Renal cortex interstitium (tissue), 11 donors: ENCODE data around the gene MCEMP1. TPM values are rescaled to one million over a fixed set of nuclear protein-coding genes. Genes with fewer than 3 reads are reported as not detected.

Experiments
- DNase-seq, 11 donors: peaks; one replicate each; pipeline ENCODE4 v3.0.0-alpha.2; 2013; ENCODE audit warnings: low read depth in 9 of 11, low spot score in 4 of 11; ENCODE audit errors: extremely low read depth in 1 of 11
- polyA plus RNA-seq, 3 donors: library from polyadenylated mRNA; unstranded; fragments of 120-200 nt; gene quantifications; one replicate each; pipeline ENCODE4 v1.2.1, GENCODE V29; 2013; ENCODE audit not compliant: insufficient read length in 3 of 3

MCEMP1 gene
- polyA plus RNA-seq, 3 donors = 0.14 to 0.61 (median 0.39) TPM

- no peak for DNase-seq
Observed at GRCh38 chr19:7706955-7707456, 30.1 kb downstream of the MCEMP1 start.

DNA sequence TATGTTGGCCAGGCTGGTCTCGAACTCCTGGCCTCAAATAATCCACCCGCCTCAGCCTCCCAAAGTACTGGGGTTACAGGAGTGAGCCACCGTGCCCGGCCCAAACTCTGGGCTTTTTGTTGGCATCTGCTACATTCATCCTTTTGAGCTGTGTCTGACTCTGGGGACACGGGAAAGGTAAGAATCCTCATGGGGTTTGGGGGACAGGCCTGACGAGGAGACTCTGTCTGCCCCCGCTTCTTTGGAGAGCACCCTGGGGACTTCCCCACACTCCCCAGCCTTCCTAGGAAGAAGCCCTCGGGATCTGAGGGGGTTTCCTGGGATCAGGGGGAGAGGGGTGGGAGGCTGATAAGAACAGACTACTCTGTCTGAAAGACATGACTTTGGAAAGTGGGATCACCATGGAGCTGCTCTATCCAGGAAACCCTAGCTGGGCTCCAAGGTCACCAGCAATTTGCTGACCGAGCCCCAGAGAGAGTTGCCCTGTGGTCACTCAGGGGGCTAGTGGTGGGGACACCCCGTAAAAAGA lies 33.1 kb downstream of the MCEMP1 start:
- no peak for DNase-seq

DNA sequence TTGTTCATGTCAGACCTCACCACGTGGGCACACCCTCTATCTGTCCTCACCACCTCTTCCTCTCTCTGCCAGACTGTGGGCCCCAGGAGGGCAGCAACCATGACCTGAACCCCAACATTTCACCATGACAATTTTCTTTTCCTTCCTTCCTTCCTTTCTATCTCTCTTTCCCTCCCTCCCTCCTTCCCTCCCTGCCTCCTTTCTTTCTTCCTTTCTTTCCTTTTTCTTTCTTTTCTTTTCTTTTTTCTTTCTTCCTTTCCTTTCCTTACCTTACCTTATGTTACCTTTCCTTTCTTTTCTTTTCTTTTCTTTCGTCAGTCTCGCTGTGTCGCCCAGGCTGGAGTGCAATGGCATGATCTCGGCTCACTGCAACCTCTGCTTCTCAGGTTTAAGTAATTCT lies 33.7 kb downstream of the MCEMP1 start:
- no peak for DNase-seq

GRCh38 chr19:7715671-7716070 lies 38.8 kb downstream of the MCEMP1 start:
- DNase-seq = no peak

DNA sequence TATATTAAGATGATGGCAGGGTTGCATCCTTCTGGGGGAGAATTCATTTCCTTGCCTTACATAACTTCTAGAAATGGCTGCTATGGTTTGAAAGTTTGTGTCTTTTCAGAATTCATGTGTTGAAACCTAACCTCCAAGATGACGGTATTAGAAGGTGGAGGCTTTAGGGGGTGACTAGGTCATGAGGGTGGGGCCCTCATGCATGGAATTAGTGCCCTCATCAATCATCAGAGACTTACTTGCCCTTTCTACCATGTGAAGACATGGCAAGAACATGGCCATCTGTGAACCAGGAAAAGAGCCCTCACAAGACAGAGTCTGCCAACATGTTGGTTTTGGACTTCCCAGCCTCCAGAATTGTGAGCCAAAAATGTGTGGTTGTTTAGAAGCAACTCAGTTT lies 39.9 kb downstream of the MCEMP1 start:
- no peak for DNase-seq

DNA sequence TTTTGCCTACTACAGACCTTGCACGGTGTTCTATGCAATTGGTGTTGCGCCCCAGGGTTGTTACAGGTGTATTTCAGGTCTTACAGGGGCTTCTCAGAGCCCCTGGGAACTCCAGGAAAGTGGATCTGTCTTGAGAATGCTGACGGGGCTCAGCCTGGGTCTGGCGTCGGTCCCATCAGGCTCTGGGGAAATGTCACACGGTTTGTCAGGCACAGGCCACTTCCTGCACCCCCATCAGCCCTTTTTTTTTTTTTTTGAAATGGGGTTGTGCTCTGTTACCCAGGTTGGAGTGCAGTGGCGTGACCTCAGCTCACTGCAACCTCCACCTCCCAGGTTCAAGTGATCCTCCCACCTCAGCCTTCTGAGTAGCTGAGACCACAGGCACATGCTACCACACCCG lies 41.8 kb downstream of the MCEMP1 start:
- DNase-seq = no peak

GRCh38 chr19:7720351-7720750 lies 43.5 kb downstream of the MCEMP1 start:
- DNase-seq = no peak

DNA sequence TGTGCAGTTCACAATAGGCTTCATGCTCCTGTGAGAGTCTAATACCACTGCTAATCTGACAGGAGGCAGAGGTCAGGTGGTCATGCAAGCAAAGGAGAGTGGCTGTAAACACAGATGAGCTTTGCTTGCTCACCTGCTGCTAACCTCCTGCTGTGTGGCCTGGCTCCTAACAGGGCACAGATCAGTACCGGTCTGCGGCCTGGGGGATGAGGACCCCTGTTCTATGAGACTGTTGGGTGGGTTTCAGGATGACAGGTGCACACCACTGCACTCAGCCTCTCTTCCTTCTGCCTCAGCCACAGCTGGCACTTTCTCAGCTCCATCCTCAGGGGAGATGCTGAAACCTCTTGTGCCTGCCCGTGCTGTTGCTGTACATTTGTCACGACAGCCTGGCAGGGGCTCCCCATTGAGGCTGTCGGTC lies 45.4 kb downstream of the MCEMP1 start:
- DNase-seq = no peak

GRCh38 chr19:7725791-7726190 lies 48.9 kb downstream of the MCEMP1 start:
- no peak for DNase-seq

- DNase-seq = no peak
Observed at GRCh38 chr19:7729211-7729610, 52.3 kb downstream of the MCEMP1 start.

Other genes starting within 250 kb of the MCEMP1 start
- gene PEX11G, start 188.1 kb upstream of the MCEMP1 start, polyA plus RNA-seq = 1 to 10 TPM; 6.0 to 7.9 (median 7.6) TPM
- gene ZNF358, start 161.0 kb upstream of the MCEMP1 start, polyA plus RNA-seq = 10 to 100 TPM; 31.9 to 59.6 (median 59.1) TPM
- gene MCOLN1, start 154.5 kb upstream of the MCEMP1 start, polyA plus RNA-seq = 10 to 100 TPM; 12.7 to 22.5 (median 15.8) TPM
- gene PNPLA6, start 141.4 kb upstream of the MCEMP1 start, polyA plus RNA-seq = 10 to 100 TPM; 32.0 to 57.0 (median 43.3) TPM
- gene CAMSAP3, start 81.2 kb upstream of the MCEMP1 start, polyA plus RNA-seq = 10 to 100 TPM; 16.4 to 25.4 (median 22.4) TPM
- gene XAB2, start 47.5 kb upstream of the MCEMP1 start, polyA plus RNA-seq = 10 to 100 TPM; 31.4 to 45.7 (median 42.6) TPM
- gene PET100, start 47.3 kb upstream of the MCEMP1 start, polyA plus RNA-seq = 100 to 1,000 TPM in 2 of 3 donors, 10 to 100 TPM in 1; 94.6 to 126 (median 122) TPM
- 1 to 10 TPM in 1 of 3 donors, under 1 TPM in 2; 0.42 to 1.8 (median 0.83) TPM for gene PCP2, start 43.4 kb upstream of the MCEMP1 start, polyA plus RNA-seq
- gene STXBP2, start 40.0 kb upstream of the MCEMP1 start, polyA plus RNA-seq = 10 to 100 TPM; 61.3 to 86.4 (median 75.4) TPM
- 1 to 10 TPM in 2 of 3 donors, under 1 TPM in 1; 0.76 to 1.7 (median 1.4) TPM for gene RETN, start 8.0 kb upstream of the MCEMP1 start, polyA plus RNA-seq
- gene TRAPPC5, start 3.7 kb downstream of the MCEMP1 start, polyA plus RNA-seq = 10 to 100 TPM; 36.3 to 71.1 (median 62.5) TPM
- under 1 TPM in 2 of 3 donors, not detected in 1; 0.06 to 0.14 TPM for gene FCER2, start 25.0 kb downstream of the MCEMP1 start, polyA plus RNA-seq
- under 1 TPM in 1 of 3 donors, not detected in 2; 0.17 TPM for gene CLEC4G, start 55.0 kb downstream of the MCEMP1 start, polyA plus RNA-seq
- gene CD209, start 70.4 kb downstream of the MCEMP1 start, polyA plus RNA-seq = 1 to 10 TPM; 1.4 to 2.7 (median 1.5) TPM
- gene CLEC4M, start 86.2 kb downstream of the MCEMP1 start, polyA plus RNA-seq = 1 to 10 TPM; 2.0 to 4.2 (median 3.4) TPM
- 10 to 100 TPM; 14.2 to 18.7 (median 14.9) TPM for gene EVI5L, start 153.1 kb downstream of the MCEMP1 start, polyA plus RNA-seq
- 1 to 10 TPM; 5.6 to 9.4 (median 8.1) TPM for gene PRR36, start 197.3 kb downstream of the MCEMP1 start, polyA plus RNA-seq
- gene LRRC8E, start 211.4 kb downstream of the MCEMP1 start, polyA plus RNA-seq = 1 to 10 TPM; 1.4 to 3.0 (median 2.6) TPM
- gene MAP2K7, start 226.8 kb downstream of the MCEMP1 start, polyA plus RNA-seq = 10 to 100 TPM; 23.7 to 41.9 (median 33.7) TPM
- gene TGFBR3L, start 237.7 kb downstream of the MCEMP1 start, polyA plus RNA-seq = 1 to 10 TPM in 2 of 3 donors, under 1 TPM in 1; 0.33 to 1.1 (median 1.0) TPM
- 10 to 100 TPM; 12.9 to 19.0 (median 18.8) TPM for gene SNAPC2, start 243.2 kb downstream of the MCEMP1 start, polyA plus RNA-seq
- 10 to 100 TPM; 12.7 to 33.9 (median 32.3) TPM for gene CTXN1, start 249.0 kb downstream of the MCEMP1 start, polyA plus RNA-seq